GM12801 (cell line): ENCODE measurements around the gene ADGRG1.

ENCODE experiments used
- CTCF ChIP-seq: IDR thresholded peaks from one replicate; pipeline ENCODE4 v1.5.1; 2011; ENCODE audit warnings: control low read depth; ENCODE audit not compliant: insufficient read length; ENCODE audit errors: extremely low read depth

ADGRG1 gene

GRCh38 chr16:57669476-57670162, 41.2 kb downstream of the ADGRG1 start:
- no peak for TF ChIP-seq CTCF

GRCh38 chr16:57670196-57670595, 41.8 kb downstream of the ADGRG1 start:
- no peak for TF ChIP-seq CTCF

- TF ChIP-seq CTCF: no peak
Observed at GRCh38 chr16:57672416-57672815, 44.0 kb downstream of the ADGRG1 start.

- TF ChIP-seq CTCF: no peak
Observed at GRCh38 chr16:57672824-57673223, 44.4 kb downstream of the ADGRG1 start.

- no peak for TF ChIP-seq CTCF
Observed at GRCh38 chr16:57675741-57676551, 47.5 kb downstream of the ADGRG1 start.

- TF ChIP-seq CTCF: no peak
Observed at GRCh38 chr16:57676553-57677085, 48.2 kb downstream of the ADGRG1 start.

DNA sequence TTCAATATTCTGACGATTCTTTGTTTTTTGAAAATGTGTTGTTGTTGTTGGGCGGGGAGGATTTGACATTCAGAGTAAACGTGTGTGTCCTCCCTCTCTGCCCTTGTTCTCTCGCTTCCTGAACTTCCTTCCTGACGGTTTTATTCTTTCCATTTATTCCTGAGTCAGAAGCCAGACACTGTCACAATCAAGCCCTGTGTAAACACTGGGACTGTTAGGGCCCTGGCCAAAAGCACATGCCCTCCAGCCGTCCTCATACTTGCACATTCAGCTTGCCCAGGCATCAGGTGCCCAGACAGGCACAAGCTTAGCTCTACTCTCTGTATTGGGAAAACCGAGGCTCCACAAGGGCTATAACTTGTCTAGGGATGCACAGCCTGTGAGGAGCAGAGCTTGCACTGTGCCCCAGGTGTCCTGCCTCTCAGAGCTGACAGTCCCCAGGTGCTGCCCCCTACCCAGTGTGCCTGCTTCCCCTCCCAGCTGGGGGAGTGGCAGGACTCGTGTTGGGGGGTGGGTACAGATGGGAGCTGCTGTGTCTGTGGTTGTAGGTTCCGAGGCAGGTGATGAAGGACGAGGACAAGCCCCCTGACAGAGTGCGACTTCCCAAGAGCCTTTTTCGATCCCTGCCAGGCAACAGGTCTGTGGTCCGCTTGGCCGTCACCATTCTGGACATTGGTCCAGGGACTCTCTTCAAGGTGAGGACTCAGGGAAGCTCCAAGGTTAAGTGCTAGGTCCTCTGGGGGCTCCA, 49.4 kb downstream of the ADGRG1 start:
- no peak for TF ChIP-seq CTCF
